Mammary epithelial cell (primary cell): ENCODE data around the gene UBL7.

Experiments
- EZH2 ChIP-seq: IDR thresholded peaks from 2 replicates; pipeline ENCODE4 v1.6.1; 2012; ENCODE audit warnings: low read length, inconsistent platforms, borderline replicate concordance
- TF ChIP-seq, protein P1 (sequence below), 2 donors: IDR thresholded peaks in 1 of 2; conservative IDR thresholded peaks in 1 of 2; 2 replicates each; pipeline ENCODE4 v1.5.1; 2011 to 2012; ENCODE audit warnings: inconsistent platforms in 2 of 2, low read length in 2 of 2, mild to moderate bottlenecking in 2 of 2, control low read depth in 1 of 2, low read depth in 1 of 2; ENCODE audit not compliant: insufficient read depth in 1 of 2; ENCODE audit errors: extremely low read depth in 1 of 2

DNA sequence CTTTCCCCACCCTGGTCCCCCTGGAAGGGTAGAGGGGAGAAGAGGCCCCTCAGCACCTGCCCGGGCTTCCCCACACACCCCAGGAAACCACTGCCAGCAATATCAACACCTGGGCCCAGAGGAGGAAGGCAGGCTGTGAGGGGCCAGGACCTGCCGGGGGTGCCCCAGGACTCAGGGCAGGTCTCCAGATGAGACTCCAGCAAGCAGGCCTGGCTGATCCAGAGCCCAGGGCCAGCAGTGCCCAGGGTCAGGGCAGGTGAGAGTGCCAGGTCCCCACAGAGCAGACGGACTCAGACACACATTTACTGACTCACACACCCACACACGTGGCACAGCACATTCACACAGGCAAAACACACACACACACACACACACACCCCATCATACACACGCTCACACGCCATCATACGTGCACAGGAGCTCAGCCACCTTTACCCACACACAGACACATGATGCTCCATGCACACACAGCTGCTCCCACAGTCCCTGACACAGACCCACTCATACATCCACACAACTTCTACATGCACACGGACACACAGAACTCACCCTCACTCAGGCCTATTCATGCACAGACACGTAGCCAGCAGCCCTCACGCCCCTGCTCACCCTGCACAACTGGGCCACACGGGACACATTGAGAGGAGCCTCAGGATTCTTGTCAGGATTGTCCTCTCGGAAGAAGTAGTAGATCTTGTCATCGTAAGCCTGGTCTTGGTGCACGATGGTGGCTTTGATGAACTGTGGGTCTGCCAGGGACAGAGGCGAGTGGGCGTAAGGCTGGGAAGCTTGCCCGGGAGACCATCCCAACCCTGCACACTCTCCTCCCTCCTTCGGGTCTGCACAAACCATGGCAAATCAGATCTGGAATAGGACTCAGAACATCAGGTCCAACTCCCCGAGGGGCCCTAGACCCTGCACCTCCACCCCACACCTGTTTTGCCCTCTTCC, 44.7 kb downstream of the UBL7 start:
- TF ChIP-seq, protein P1, sequence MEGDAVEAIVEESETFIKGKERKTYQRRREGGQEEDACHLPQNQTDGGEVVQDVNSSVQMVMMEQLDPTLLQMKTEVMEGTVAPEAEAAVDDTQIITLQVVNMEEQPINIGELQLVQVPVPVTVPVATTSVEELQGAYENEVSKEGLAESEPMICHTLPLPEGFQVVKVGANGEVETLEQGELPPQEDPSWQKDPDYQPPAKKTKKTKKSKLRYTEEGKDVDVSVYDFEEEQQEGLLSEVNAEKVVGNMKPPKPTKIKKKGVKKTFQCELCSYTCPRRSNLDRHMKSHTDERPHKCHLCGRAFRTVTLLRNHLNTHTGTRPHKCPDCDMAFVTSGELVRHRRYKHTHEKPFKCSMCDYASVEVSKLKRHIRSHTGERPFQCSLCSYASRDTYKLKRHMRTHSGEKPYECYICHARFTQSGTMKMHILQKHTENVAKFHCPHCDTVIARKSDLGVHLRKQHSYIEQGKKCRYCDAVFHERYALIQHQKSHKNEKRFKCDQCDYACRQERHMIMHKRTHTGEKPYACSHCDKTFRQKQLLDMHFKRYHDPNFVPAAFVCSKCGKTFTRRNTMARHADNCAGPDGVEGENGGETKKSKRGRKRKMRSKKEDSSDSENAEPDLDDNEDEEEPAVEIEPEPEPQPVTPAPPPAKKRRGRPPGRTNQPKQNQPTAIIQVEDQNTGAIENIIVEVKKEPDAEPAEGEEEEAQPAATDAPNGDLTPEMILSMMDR (conservative IDR thresholded peaks at IDR 0.05 in 1 of 2, IDR thresholded peaks at IDR 0.05 in 1 of 2; ENCODE audit: extremely low read depth in 1 of 2, insufficient read depth in 1 of 2, low read depth in 1 of 2, low read length in 2 of 2): no peak
- no peak for TF ChIP-seq EZH2
